Measurements from ENCODE around the gene MAP2K3. TPM values are rescaled to one million over a fixed set of nuclear protein-coding genes. Genes with fewer than 3 reads are reported as not detected.

MAP2K3 gene
- total and polyA plus RNA-seq, 2 of the 8 experiments (the other 6 are each of a cell fraction or from before 2014, with no cell fraction given): 16.9 to 33.5 TPM

DNA sequence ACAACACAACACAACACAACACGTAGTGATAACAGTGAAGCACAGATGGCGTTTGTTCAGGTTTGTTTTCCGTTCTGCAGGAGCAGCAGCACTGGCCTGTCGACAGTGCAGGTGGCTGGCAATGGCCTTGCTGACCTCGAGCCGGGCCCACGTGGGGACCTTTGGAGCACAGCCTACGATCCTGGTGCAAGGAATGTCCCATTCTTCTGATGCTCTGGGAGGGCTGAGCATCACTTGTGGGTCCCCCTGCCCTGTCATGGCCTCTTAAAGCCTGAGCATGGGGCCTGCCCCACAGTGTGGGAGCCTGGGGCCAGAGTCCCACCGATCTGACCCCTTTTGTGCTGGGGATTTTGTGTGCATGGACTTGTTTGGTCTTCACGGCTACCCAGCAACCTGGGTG lies 6.8 kb downstream of the MAP2K3 start:
- H2AK5ac ChIP-seq (ENCODE audit: low read depth, low read length): no peak overlapping the region
- no peak overlapping the region for H3K18ac ChIP-seq (ENCODE audit: extremely low read depth, low read length)
- ChIA-PET CTCF (ENCODE audit: partially characterized antibody) (interaction anchor here (2.1 kb wide), 1 partner anchor 12 kb away, joined by 11 read pairs; no protein-coding TSS in a partner anchor), POLR2A (ENCODE audit: partially characterized antibody) (no interaction called here)
- H2BK5ac ChIP-seq (ENCODE audit: low read depth, low read length): no peak overlapping the region
- no peak overlapping the region for H2BK20ac ChIP-seq (ENCODE audit: low read length)
- DNase-seq (ENCODE audit: low read depth in 1 of 2, low spot score in 2 of 2): no peak
- H2AFZ ChIP-seq (ENCODE audit: low read length): no peak overlapping the region
- H3K4ac ChIP-seq (replicated peaks; ENCODE audit: insufficient read length, low read depth, low read length): no peak overlapping the region
- no peak overlapping the region for H2BK15ac ChIP-seq (ENCODE audit: low read length)
- no peak overlapping the region for H3K27ac ChIP-seq (ENCODE audit: low read depth, low read length)
- H3K23ac ChIP-seq (ENCODE audit: insufficient read length): no peak overlapping the region
- WGBS, 2 experiments (ENCODE audit: extremely low coverage in 1 of 2, insufficient coverage in 1 of 2, insufficient read length in 1 of 2, insufficient replicate concordance in 2 of 2, low coverage in 1 of 2, low lambda C conversion rate in 2 of 2, missing lambda C conversion rate in 1 of 2): 78% methylated on average over 10 of the region's 10 CpGs; no CpG with 5 or more reads in 1 of the 2 experiments
- H4K91ac ChIP-seq (replicated peaks; ENCODE audit: insufficient read length, low read length): no peak overlapping the region
- peaks cover 4 to 5% of the 10 kb centered on the region in 2 experiments for H4K20me1 ChIP-seq (replicated peaks in 1 of 2; ENCODE audit: control insufficient read depth in 1 of 2, insufficient read depth in 2 of 2, low read length in 2 of 2)
- H3K27me3 ChIP-seq (replicated peaks in 1 of 4; ENCODE audit: control insufficient read depth in 3 of 4, extremely low read depth in 1 of 4, insufficient read depth in 3 of 4, low read length in 3 of 4): no peaks in the 10 kb centered on the region
- no peak overlapping the region for H2BK12ac ChIP-seq (ENCODE audit: low read depth, low read length)
- H3K9me3 ChIP-seq (ENCODE audit: insufficient read depth in 2 of 2, low read depth in 1 of 2, low read length in 1 of 2): peaks cover 24 to 51% of the 10 kb centered on the region in 2 experiments; a peak in 3 of 4 replicates
- H4K8ac ChIP-seq (ENCODE audit: extremely low read depth, insufficient read depth, low read length): no peak overlapping the region
- H3K56ac ChIP-seq (replicated peaks; ENCODE audit: insufficient read length, low read depth, low read length): no peak overlapping the region
- no peak overlapping the region for H3K9ac ChIP-seq (replicated peaks in 1 of 4; ENCODE audit: extremely low read depth in 1 of 4, low read depth in 3 of 4, low read length in 3 of 4)
- FAIRE-seq: no peak
- H3K4me2 ChIP-seq (ENCODE audit: insufficient read depth in 1 of 2, low read depth in 2 of 2, low read length in 2 of 2): no peak overlapping the region
- peaks cover 0 to 22% of the 10 kb centered on the region in 2 experiments; a peak in 2 of 4 replicates for H3K79me2 ChIP-seq (ENCODE audit: control insufficient read depth in 1 of 2, insufficient read depth in 2 of 2, low read length in 2 of 2)
- peaks cover 0 to 2% (median 1%) of the 10 kb centered on the region in 4 experiments; a peak in 2 of 7 replicates for H3K4me1 ChIP-seq (replicated peaks in 1 of 4; ENCODE audit: control insufficient read depth in 3 of 4, insufficient read depth in 4 of 4, low read length in 3 of 4)
- no peaks in the 10 kb centered on the region for H3K36me3 ChIP-seq (ENCODE audit: control insufficient read depth in 2 of 4, insufficient read depth in 4 of 4, low read length in 3 of 4)
- H3K79me1 ChIP-seq (ENCODE audit: low read depth, low read length): peaks cover 19% of the 10 kb centered on the region
- H3K23me2 ChIP-seq (ENCODE audit: low read depth, low read length): no peaks in the 10 kb centered on the region
- H4K5ac ChIP-seq (ENCODE audit: insufficient read length, low read depth, low read length): no peak overlapping the region
- no peak for TF ChIP-seq SP4 (IDR thresholded peaks at IDR 0.05; ENCODE audit: low read length)
- TF ChIP-seq EGR1 (IDR thresholded peaks at IDR 0.05; ENCODE audit: borderline replicate concordance, low read depth, low read length): no peak
- TF ChIP-seq PHF8 (conservative IDR thresholded peaks at IDR 0.05; ENCODE audit: low read depth, low read length): no peak
- H2BK120ac ChIP-seq (replicated peaks; ENCODE audit: low read depth, low read length): no peak overlapping the region
- H3K14ac ChIP-seq (ENCODE audit: insufficient read length): no peak overlapping the region
- no peak overlapping the region for H3K4me3 ChIP-seq (ENCODE audit: extremely low read depth in 1 of 4, insufficient read depth in 2 of 4, low read depth in 3 of 4, low read length in 4 of 4)
